PC-3 (cell line): ENCODE measurements around the gene VEZT.

Experiments used
- EZH2 ChIP-seq: fragments of 300-600 bp; sonication (generic); IDR thresholded peaks from one replicate; pipeline ENCODE4 v1.6.1; 2017; ENCODE audit warnings: antibody characterized with exemption, mild to moderate bottlenecking, low read length; ENCODE audit not compliant: unreplicated experiment
- TF ChIP-seq, protein P1 (sequence below): fragments of 300-600 bp; sonication (generic); conservative IDR thresholded peaks from 2 replicates; pipeline ENCODE4 v1.5.1; 2017; ENCODE audit warnings: antibody characterized with exemption, low read depth, mild to moderate bottlenecking, low read length

DNA sequence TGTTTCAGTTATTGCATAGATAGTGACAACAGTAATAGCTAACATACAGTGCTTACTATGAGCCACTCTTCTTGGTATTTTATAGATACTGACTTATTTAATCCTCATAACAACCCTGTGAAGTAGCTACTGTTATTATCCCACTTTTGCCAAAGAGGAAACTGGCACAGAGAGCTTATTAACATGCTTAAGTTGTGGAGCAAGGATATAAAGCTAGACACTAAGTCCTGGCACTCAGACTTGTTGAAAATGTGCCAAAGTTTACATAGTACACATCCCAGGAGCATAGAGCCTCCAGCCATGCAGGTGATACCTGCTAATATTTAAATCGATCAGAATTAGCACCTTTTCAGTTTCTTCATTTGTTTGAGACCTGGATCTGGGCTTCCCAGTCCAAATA lies 41.8 kb downstream of the VEZT start:
- TF ChIP-seq, protein P1, sequence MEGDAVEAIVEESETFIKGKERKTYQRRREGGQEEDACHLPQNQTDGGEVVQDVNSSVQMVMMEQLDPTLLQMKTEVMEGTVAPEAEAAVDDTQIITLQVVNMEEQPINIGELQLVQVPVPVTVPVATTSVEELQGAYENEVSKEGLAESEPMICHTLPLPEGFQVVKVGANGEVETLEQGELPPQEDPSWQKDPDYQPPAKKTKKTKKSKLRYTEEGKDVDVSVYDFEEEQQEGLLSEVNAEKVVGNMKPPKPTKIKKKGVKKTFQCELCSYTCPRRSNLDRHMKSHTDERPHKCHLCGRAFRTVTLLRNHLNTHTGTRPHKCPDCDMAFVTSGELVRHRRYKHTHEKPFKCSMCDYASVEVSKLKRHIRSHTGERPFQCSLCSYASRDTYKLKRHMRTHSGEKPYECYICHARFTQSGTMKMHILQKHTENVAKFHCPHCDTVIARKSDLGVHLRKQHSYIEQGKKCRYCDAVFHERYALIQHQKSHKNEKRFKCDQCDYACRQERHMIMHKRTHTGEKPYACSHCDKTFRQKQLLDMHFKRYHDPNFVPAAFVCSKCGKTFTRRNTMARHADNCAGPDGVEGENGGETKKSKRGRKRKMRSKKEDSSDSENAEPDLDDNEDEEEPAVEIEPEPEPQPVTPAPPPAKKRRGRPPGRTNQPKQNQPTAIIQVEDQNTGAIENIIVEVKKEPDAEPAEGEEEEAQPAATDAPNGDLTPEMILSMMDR = no peak
- TF ChIP-seq EZH2 = no peak
